Trophoblast cell (in vitro differentiated cells and primary cell): ENCODE results near the gene COBL.
A peak's percentile ranks its signal among the peaks of the same experiment; 100 is the strongest.

Source experiments
- DNase-seq, 2 donors: peaks; one replicate each; pipeline ENCODE4 v3.0.0-alpha.2; 2016
- H2AFZ ChIP-seq: 2 replicates; pipeline ENCODE4 v1.6.1; 2013; ENCODE audit warnings: low read length, moderate library complexity, mild to moderate bottlenecking; ENCODE audit not compliant: insufficient read depth, poor library complexity
- H2AK5ac ChIP-seq: 2 replicates; pipeline ENCODE4 v1.6.1; 2013; ENCODE audit warnings: mild to moderate bottlenecking, low read length
- H2BK120ac ChIP-seq: 2 replicates; pipeline ENCODE4 v1.6.1; 2013; ENCODE audit warnings: low read length, mild to moderate bottlenecking, moderate library complexity; ENCODE audit not compliant: insufficient read depth, poor library complexity
- H2BK12ac ChIP-seq: 2 replicates; pipeline ENCODE4 v1.6.1; 2013; ENCODE audit warnings: mild to moderate bottlenecking, low read length, moderate library complexity
- H2BK5ac ChIP-seq: 2 replicates; pipeline ENCODE4 v1.6.1; 2013; ENCODE audit warnings: low read length, low read depth, moderate library complexity, mild to moderate bottlenecking; ENCODE audit not compliant: poor library complexity
- H3K14ac ChIP-seq: 2 replicates; pipeline ENCODE4 v1.6.1; 2013; ENCODE audit warnings: mild to moderate bottlenecking, low read length
- H3K18ac ChIP-seq: 2 replicates; pipeline ENCODE4 v1.6.1; 2013; ENCODE audit warnings: mild to moderate bottlenecking, low read length
- H3K23ac ChIP-seq: 2 replicates; pipeline ENCODE4 v1.6.1; 2013; ENCODE audit warnings: low read length
- H3K27ac ChIP-seq: 2 replicates; pipeline ENCODE4 v1.5.1; 2013; ENCODE audit warnings: low read depth, mild to moderate bottlenecking, inconsistent platforms, low read length, moderate library complexity
- H3K27me3 ChIP-seq: 2 replicates; pipeline ENCODE4 v1.6.1; 2013; ENCODE audit warnings: inconsistent platforms, mild to moderate bottlenecking, low read length, moderate library complexity; ENCODE audit not compliant: insufficient read depth
- H3K36me3 ChIP-seq, 2 experiments: 1 replicate in 1 of 2; 2 replicates in 1 of 2; pipeline ENCODE4 v1.6.1; 2013; ENCODE audit warnings: low read length in 2 of 2, mild to moderate bottlenecking in 2 of 2, moderate library complexity in 1 of 2; ENCODE audit not compliant: insufficient read depth in 2 of 2, control insufficient read depth in 1 of 2
- H3K4ac ChIP-seq: 2 replicates; pipeline ENCODE4 v1.6.1; 2013; ENCODE audit warnings: low read depth, mild to moderate bottlenecking, low read length, moderate library complexity
- H3K4me1 ChIP-seq, 2 experiments: 1 replicate in 1 of 2; 2 replicates in 1 of 2; pipeline ENCODE4 v1.6.1; 2013; ENCODE audit warnings: low read length in 2 of 2, mild to moderate bottlenecking in 2 of 2, moderate library complexity in 1 of 2; ENCODE audit not compliant: insufficient read depth in 2 of 2, control insufficient read depth in 1 of 2
- H3K4me2 ChIP-seq: 2 replicates; pipeline ENCODE4 v1.6.1; 2013; ENCODE audit warnings: inconsistent platforms, mild to moderate bottlenecking, low read length, moderate library complexity
- H3K4me3 ChIP-seq: 2 replicates; pipeline ENCODE4 v1.5.1; 2013; ENCODE audit warnings: mild to moderate bottlenecking, low read depth, low read length, inconsistent platforms
- H3K79me1 ChIP-seq: one replicate; pipeline ENCODE4 v1.6.1; 2013; ENCODE audit warnings: low read length
- H3K79me2 ChIP-seq: 2 replicates; pipeline ENCODE4 v1.6.1; 2013; ENCODE audit warnings: low read length, mild to moderate bottlenecking; ENCODE audit not compliant: control insufficient read depth, insufficient read depth, poor library complexity
- H3K9ac ChIP-seq: 2 replicates; pipeline ENCODE4 v1.6.1; 2013; ENCODE audit warnings: mild to moderate bottlenecking, low read length
- H3K9me3 ChIP-seq: 2 replicates; pipeline ENCODE4 v1.6.1; 2013; ENCODE audit warnings: low read depth, mild to moderate bottlenecking, control low read depth, inconsistent platforms, low read length; ENCODE audit not compliant: insufficient read depth
- H4K12ac ChIP-seq: 2 replicates; pipeline ENCODE4 v1.6.1; 2013; ENCODE audit warnings: low read depth, mild to moderate bottlenecking, low read length, moderate library complexity
- H4K8ac ChIP-seq: 2 replicates; pipeline ENCODE4 v1.6.1; 2013; ENCODE audit warnings: low read depth, mild to moderate bottlenecking, low read length, moderate library complexity
- H4K91ac ChIP-seq: one replicate; pipeline ENCODE4 v1.6.1; 2013; ENCODE audit warnings: low read depth, mild to moderate bottlenecking, low read length, moderate library complexity
- WGBS: extraction: QIAGEN DNeasy Blood & Tissue Kit; methylation state at CpG from one replicate; pipeline ENCODE4 v1.1.7; 2013; ENCODE audit warnings: missing lambda C conversion rate; ENCODE audit not compliant: insufficient read length, insufficient coverage; ENCODE audit errors: extremely low coverage; 5-methylcytosine and 5-hydroxymethylcytosine counted together

The COBL gene

GRCh38 chr7:51062222-51062987 lies 254.2 kb downstream of the COBL start:
- H3K36me3 ChIP-seq: no peaks in the 10 kb centered on the region
- WGBS: no CpG with 5 or more reads among the region's 13 CpGs
- no peak overlapping the region for H4K91ac ChIP-seq
- H3K27ac ChIP-seq: no peak overlapping the region
- H3K4me2 ChIP-seq: no peak overlapping the region
- H3K9me3 ChIP-seq: peaks cover 3% of the 10 kb centered on the region
- no peak overlapping the region for H2BK12ac ChIP-seq
- H3K79me2 ChIP-seq: no peaks in the 10 kb centered on the region
- H4K12ac ChIP-seq: no peak overlapping the region
- no peak overlapping the region for H2BK120ac ChIP-seq
- DNase-seq: no peak
- H3K4me1 ChIP-seq: no peaks in the 10 kb centered on the region
- no peak overlapping the region for H2AFZ ChIP-seq
- no peak overlapping the region for H2BK5ac ChIP-seq
- H3K4ac ChIP-seq: no peak overlapping the region
- H2AK5ac ChIP-seq: no peak overlapping the region
- no peak overlapping the region for H3K9ac ChIP-seq
- H3K27me3 ChIP-seq: no peaks in the 10 kb centered on the region
- no peak overlapping the region for H3K23ac ChIP-seq
- H3K18ac ChIP-seq: no peak overlapping the region
- H3K4me3 ChIP-seq: no peak overlapping the region
- no peak overlapping the region for H3K14ac ChIP-seq
- H4K8ac ChIP-seq: no peak overlapping the region
- no peaks in the 10 kb centered on the region for H3K79me1 ChIP-seq

- Histone ChIP-seq H4K91ac (no peak overlapping the region), H3K23ac (no peak overlapping the region), H3K18ac (no peak overlapping the region), H4K8ac (no peak overlapping the region), H3K27ac (no peak overlapping the region), H3K4me3 (no peak overlapping the region), H3K9ac (no peak overlapping the region), H3K4me1 (no peaks in the 10 kb centered on the region), H3K14ac (no peak overlapping the region), H3K79me1 (no peaks in the 10 kb centered on the region), H3K9me3 (no peaks in the 10 kb centered on the region), H3K79me2 (no peaks in the 10 kb centered on the region), H2AFZ (no peak overlapping the region), H3K4me2 (no peak overlapping the region), H2BK5ac (no peak overlapping the region), H2BK12ac (no peak overlapping the region), H2BK120ac (no peak overlapping the region), H4K12ac (no peak overlapping the region), H3K27me3 (no peaks in the 10 kb centered on the region), H3K36me3 (no peaks in the 10 kb centered on the region), H2AK5ac (no peak overlapping the region), H3K4ac (no peak overlapping the region)
- WGBS: no CpG with 5 or more reads among the region's 5 CpGs
- peak in 1 of 2 donors; percentile 28 for DNase-seq
Measured at GRCh38 chr7:51060536-51060935, 256.1 kb downstream of the COBL start.

GRCh38 chr7:51059504-51060142 lies 257.0 kb downstream of the COBL start:
- WGBS: no CpG with 5 or more reads among the region's 9 CpGs
- Histone ChIP-seq H2AK5ac (no peak overlapping the region), H3K27me3 (no peaks in the 10 kb centered on the region), H4K91ac (no peak overlapping the region), H4K12ac (no peak overlapping the region), H2BK5ac (no peak overlapping the region), H3K4me3 (no peak overlapping the region), H3K9me3 (no peaks in the 10 kb centered on the region), H3K9ac (no peak overlapping the region), H3K4ac (no peak overlapping the region), H3K18ac (no peak overlapping the region), H3K36me3 (no peaks in the 10 kb centered on the region), H3K27ac (no peak overlapping the region), H3K14ac (no peak overlapping the region), H2BK12ac (no peak overlapping the region), H3K79me1 (no peaks in the 10 kb centered on the region), H3K4me1 (no peaks in the 10 kb centered on the region), H2AFZ (no peak overlapping the region), H3K23ac (no peak overlapping the region), H3K4me2 (no peak overlapping the region), H2BK120ac (no peak overlapping the region), H4K8ac (no peak overlapping the region), H3K79me2 (no peaks in the 10 kb centered on the region)
- no peak for DNase-seq

- no peak overlapping the region for H3K27ac ChIP-seq
- no peaks in the 10 kb centered on the region for H3K79me1 ChIP-seq
- H3K9me3 ChIP-seq: no peaks in the 10 kb centered on the region
- H4K12ac ChIP-seq: no peak overlapping the region
- no peaks in the 10 kb centered on the region for H3K27me3 ChIP-seq
- H2BK120ac ChIP-seq: no peak overlapping the region
- no peak overlapping the region for H2AFZ ChIP-seq
- H2BK12ac ChIP-seq: no peak overlapping the region
- no peak overlapping the region for H2AK5ac ChIP-seq
- no peak overlapping the region for H3K9ac ChIP-seq
- no peak overlapping the region for H3K4me3 ChIP-seq
- no peak overlapping the region for H3K18ac ChIP-seq
- H3K36me3 ChIP-seq: no peaks in the 10 kb centered on the region
- H4K91ac ChIP-seq: no peak overlapping the region
- WGBS: no CpG with 5 or more reads among the region's 12 CpGs
- DNase-seq: no peak
- H3K4me1 ChIP-seq: no peaks in the 10 kb centered on the region
- H3K4ac ChIP-seq: no peak overlapping the region
- no peak overlapping the region for H3K4me2 ChIP-seq
- H3K14ac ChIP-seq: no peak overlapping the region
- no peak overlapping the region for H2BK5ac ChIP-seq
- no peak overlapping the region for H3K23ac ChIP-seq
- H3K79me2 ChIP-seq: no peaks in the 10 kb centered on the region
- no peak overlapping the region for H4K8ac ChIP-seq
Measured at GRCh38 chr7:51058764-51059163, 257.8 kb downstream of the COBL start.
